Psoas muscle (tissue), 8 donors: ENCODE measurements around the gene TTBK1. TPM values are rescaled to one million over a fixed set of nuclear protein-coding genes. Genes with fewer than 3 reads are reported as not detected.
"Not testable (repeated sequence)": the region's sequence is repeated elsewhere in the genome, so short reads cannot be mapped to it uniquely, and the experiment has no call there.

ENCODE experiments used
- ATAC-seq, 4 donors: fragments of 200-7000 bp; cut with Tn5 transposase; one replicate each; pipeline ENCODE4 v1.9.1; 2020; ENCODE audit warnings: moderate library complexity in 3 of 4, mild to moderate bottlenecking in 2 of 4
- DNase-seq, 2 donors: peaks; one replicate each; pipeline ENCODE4 v3.0.0-alpha.2; 2020
- H3K27ac ChIP-seq: fragments of 200-600 bp; one replicate; pipeline ENCODE4 v1.8.0; 2022
- H3K27me3 ChIP-seq, 3 donors: fragments of 200-600 bp in 1 of 3; one replicate each; pipeline versions ENCODE4 v1.6.1 to v1.8.0; 2013 to 2022; ENCODE audit warnings: low read length in 2 of 3, mild to moderate bottlenecking in 2 of 3, moderate library complexity in 1 of 3; ENCODE audit not compliant: insufficient read depth in 3 of 3
- H3K36me3 ChIP-seq, 2 donors: fragments of 200-600 bp in 1 of 2; one replicate each; pipeline versions ENCODE4 v1.6.1 to v1.8.0; 2013 to 2022; ENCODE audit warnings: low read depth in 1 of 2, mild to moderate bottlenecking in 1 of 2, moderate library complexity in 1 of 2; ENCODE audit not compliant: insufficient read depth in 1 of 2
- H3K4me1 ChIP-seq: fragments of 200-600 bp; one replicate; pipeline ENCODE4 v1.8.0; 2022
- H3K4me3 ChIP-seq: fragments of 200-600 bp; one replicate; pipeline ENCODE4 v1.8.0; 2022; ENCODE audit warnings: mild to moderate bottlenecking
- H3K9me3 ChIP-seq: fragments of 200-600 bp; one replicate; pipeline ENCODE4 v1.8.0; 2022
- WGBS, 3 donors: extraction: QIAGEN DNeasy Blood & Tissue Kit; methylation state at CpG; one replicate each; pipeline versions ENCODE4 v1.1.6 to v1.1.7; 2013; 5-methylcytosine and 5-hydroxymethylcytosine counted together
- intact Hi-C, 2 donors: fragments of 100-400 bp; cut with DNase I; formaldehyde crosslinking; loops; one replicate each; pipeline versions ENCODE4 v1.11.0 to v1.14.2; 2022
- polyA plus RNA-seq, 3 donors: library from polyadenylated mRNA; stranded (reverse); fragments of 200-250 nt; gene quantifications; one replicate each; pipeline ENCODE4 v1.2.3, GENCODE V29; 2013
- total RNA-seq, 4 donors: library from RNA; stranded (reverse); fragmentation: NEBNext Ultra II Directional in 2 of 4; extraction: Animal tissue kit (Norgen Biotek cat#: 25700) in 2 of 4; gene quantifications; one replicate each; pipeline versions ENCODE4 v1.2.1 to v1.2.4, GENCODE V29; 2021 to 2023
- TF ChIP-seq, protein P1 (sequence below): fragments of 200-600 bp; IDR thresholded peaks from one replicate; pipeline ENCODE4 v1.8.0; 2022; ENCODE audit warnings: antibody characterized with exemption
- donor health status: healthy with polysubstance abuse.
- donor health status: DM: no; HTN: no; CAD: no; lungs with moderate emphysema.
- donor health status: Bipolar disorder and iron deficiency.
- donor health status: healthy.
- donor health status: DM: yes; HTN: yes; CAD: no.
- donor health status: DM: no; HTN: no; CAD: no.
- donor health status: DM: no; HTN: no; CAD: no.
- donor health status: DM: yes; HTN: yes; CAD: no.

TTBK1 gene
- total and polyA plus RNA-seq, 7 donors: 0.01 to 0.03 TPM; not detected in 5

DNA sequence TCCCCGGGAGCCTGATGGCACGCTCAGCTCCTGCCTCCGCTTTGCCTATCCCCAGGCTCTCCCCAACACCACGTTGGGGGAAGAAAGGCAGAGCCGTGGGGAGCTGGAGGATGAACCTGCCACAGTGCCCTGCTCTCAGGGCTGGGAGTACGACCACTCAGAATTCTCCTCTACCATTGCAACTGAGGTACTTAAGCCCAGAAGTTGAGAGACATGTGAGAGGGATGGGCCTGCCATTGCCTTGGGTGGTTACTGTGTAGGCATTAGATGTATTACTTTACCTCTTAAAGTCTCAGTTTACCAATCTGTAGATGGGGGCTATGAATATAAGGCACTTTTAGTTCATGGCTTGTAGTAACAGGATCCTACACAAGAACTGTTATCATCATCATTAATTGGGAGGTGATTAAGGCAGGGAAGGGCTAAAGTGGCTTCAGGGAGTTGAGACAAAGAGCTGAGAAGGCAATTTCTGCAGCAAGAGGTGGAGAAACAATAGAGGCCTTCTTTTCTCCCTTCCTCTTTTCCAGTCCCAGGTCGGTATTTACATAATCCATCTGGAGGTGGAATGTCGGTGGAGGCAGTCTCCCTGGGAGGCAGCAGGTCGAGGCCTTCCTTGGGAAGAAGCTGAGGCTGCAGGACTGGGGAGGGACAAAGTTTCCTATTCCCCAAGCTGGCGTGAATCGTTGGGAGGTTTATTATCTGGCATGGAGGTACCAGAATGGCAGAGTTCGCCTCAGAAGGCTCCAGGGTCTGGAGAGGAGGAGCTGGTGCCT is 55.5 kb downstream of the TTBK1 start:
- no peaks in the 10 kb centered on the region for H3K36me3 ChIP-seq
- peaks cover 0 to 28% (median 3%) of the 10 kb centered on the region in 3 donors for H3K27me3 ChIP-seq
- H3K9me3 ChIP-seq: no peaks in the 10 kb centered on the region
- WGBS, 3 donors: 60 to 65% (median 63%) methylated on average over 12 of the region's 12 CpGs
- no peak overlapping the region for H3K27ac ChIP-seq
- no peaks in the 10 kb centered on the region for H3K4me1 ChIP-seq
- intact Hi-C loops: no loop called here
- TF ChIP-seq, protein P1, sequence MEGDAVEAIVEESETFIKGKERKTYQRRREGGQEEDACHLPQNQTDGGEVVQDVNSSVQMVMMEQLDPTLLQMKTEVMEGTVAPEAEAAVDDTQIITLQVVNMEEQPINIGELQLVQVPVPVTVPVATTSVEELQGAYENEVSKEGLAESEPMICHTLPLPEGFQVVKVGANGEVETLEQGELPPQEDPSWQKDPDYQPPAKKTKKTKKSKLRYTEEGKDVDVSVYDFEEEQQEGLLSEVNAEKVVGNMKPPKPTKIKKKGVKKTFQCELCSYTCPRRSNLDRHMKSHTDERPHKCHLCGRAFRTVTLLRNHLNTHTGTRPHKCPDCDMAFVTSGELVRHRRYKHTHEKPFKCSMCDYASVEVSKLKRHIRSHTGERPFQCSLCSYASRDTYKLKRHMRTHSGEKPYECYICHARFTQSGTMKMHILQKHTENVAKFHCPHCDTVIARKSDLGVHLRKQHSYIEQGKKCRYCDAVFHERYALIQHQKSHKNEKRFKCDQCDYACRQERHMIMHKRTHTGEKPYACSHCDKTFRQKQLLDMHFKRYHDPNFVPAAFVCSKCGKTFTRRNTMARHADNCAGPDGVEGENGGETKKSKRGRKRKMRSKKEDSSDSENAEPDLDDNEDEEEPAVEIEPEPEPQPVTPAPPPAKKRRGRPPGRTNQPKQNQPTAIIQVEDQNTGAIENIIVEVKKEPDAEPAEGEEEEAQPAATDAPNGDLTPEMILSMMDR: no peak
- DNase-seq: no peak
- no peak for ATAC-seq
- H3K4me3 ChIP-seq: no peak overlapping the region

DNA sequence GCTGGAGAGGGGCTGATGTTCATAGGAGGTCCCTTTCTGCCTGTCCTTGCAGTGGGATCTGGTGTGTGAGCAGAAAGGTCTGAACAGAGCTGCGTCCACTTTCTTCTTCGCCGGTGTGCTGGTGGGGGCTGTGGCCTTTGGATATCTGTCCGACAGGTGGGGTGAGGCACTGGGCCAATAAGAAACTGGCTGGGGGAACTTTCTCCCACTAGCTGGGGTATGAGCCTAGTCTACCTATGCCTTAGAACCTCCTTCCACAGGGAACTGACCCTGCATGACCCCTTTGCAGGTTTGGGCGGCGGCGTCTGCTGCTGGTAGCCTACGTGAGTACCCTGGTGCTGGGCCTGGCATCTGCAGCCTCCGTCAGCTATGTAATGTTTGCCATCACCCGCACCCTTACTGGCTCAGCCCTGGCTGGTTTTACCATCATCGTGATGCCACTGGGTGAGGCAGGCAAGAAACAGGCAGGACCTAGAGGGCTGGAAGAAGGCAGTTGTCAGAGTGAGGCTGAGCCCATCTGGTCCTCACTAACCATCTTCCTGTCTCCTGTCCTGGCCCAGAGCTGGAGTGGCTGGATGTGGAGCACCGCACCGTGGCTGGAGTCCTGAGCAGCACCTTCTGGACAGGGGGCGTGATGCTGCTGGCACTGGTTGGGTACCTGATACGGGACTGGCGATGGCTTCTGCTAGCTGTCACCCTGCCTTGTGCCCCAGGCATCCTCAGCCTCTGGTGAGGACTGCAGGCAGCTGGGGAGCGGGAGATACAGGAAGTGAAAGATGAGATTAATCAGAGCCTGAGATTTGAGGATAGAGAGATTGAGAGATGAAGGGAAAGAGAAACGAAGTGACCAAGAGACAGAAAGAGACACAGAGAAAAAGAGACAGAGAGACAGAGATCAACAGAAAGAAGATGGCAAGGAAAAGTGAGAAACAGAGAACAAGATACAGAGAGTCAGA is 56.3 kb downstream of the TTBK1 start:
- peaks cover 0 to 29% (median 3%) of the 10 kb centered on the region in 3 donors for H3K27me3 ChIP-seq
- H3K4me1 ChIP-seq: no peaks in the 10 kb centered on the region
- no peak for ATAC-seq
- intact Hi-C loops: no loop called here
- DNase-seq: no peak
- H3K9me3 ChIP-seq: no peaks in the 10 kb centered on the region
- no peaks in the 10 kb centered on the region for H3K36me3 ChIP-seq
- H3K27ac ChIP-seq: no peak overlapping the region
- no peak overlapping the region for H3K4me3 ChIP-seq
- WGBS, 3 donors: 71 to 74% (median 72%) methylated on average over 18 of the region's 18 CpGs
- TF ChIP-seq, protein P1: no peak

DNA sequence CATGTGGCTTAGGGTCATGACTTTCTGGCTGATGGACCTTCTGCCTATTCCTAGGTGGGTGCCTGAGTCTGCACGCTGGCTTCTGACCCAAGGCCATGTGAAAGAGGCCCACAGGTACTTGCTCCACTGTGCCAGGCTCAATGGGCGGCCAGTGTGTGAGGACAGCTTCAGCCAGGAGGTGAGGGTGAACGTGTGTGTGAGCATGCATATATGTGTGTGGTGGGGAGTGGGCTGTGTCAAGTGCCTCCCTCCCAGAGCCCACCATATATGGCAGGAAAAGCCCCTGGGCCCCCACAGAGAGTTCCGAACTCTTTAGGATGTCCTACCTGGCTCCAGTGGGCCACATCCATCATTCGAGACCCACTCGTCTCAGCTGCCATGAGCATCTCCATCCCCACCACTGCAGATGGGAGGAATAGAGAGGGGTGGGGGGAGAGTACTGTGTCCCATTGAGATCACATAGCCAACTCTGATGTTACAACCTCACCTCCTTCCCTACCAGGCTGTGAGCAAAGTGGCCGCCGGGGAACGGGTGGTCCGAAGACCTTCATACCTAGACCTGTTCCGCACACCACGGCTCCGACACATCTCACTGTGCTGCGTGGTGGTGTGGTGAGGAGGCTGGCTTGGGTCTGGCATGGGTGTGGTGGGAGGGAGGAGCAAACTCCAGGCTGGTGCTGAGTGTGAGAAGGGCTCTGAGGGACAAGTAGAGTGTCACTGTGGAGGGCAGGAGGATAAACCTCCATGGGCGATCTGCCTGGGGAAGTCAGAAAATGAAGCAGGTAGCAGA is 58.0 kb downstream of the TTBK1 start:
- H3K27ac ChIP-seq: no peak overlapping the region
- no peaks in the 10 kb centered on the region for H3K9me3 ChIP-seq
- peaks cover 0 to 29% (median 3%) of the 10 kb centered on the region in 3 donors for H3K27me3 ChIP-seq
- TF ChIP-seq, protein P1: no peak
- H3K4me3 ChIP-seq: no peak overlapping the region
- intact Hi-C loops: no loop called here
- no peaks in the 10 kb centered on the region for H3K4me1 ChIP-seq
- ATAC-seq (no peak), DNase-seq (no peak)
- H3K36me3 ChIP-seq: no peaks in the 10 kb centered on the region
- 82 to 85% (median 82%) methylated on average over 15 of the region's 15 CpGs for WGBS, 3 donors

DNA sequence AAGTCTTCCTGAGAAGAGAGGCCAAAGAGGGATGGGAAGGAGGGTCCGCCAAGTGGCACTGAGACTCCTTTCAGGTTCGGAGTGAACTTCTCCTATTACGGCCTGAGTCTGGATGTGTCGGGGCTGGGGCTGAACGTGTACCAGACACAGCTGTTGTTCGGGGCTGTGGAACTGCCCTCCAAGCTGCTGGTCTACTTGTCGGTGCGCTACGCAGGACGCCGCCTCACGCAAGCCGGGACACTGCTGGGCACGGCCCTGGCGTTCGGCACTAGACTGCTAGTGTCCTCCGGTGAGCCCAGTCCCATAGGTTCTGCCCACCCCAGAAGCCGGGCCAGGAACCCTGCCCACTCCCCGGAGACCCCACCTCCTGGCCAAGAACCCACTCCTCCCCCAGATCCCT is 58.8 kb downstream of the TTBK1 start:
- DNase-seq: no peak
- H3K36me3 ChIP-seq: no peaks in the 10 kb centered on the region
- 57 to 69% (median 57%) methylated on average over 19 of the region's 19 CpGs for WGBS, 3 donors
- H3K9me3 ChIP-seq: no peaks in the 10 kb centered on the region
- intact Hi-C loops: no loop called here
- TF ChIP-seq, protein P1: no peak
- H3K27me3 ChIP-seq: peaks cover 0 to 37% (median 3%) of the 10 kb centered on the region in 3 donors
- no peak overlapping the region for H3K27ac ChIP-seq
- H3K4me1 ChIP-seq: no peaks in the 10 kb centered on the region
- H3K4me3 ChIP-seq: no peak overlapping the region
- no peak for ATAC-seq

DNA sequence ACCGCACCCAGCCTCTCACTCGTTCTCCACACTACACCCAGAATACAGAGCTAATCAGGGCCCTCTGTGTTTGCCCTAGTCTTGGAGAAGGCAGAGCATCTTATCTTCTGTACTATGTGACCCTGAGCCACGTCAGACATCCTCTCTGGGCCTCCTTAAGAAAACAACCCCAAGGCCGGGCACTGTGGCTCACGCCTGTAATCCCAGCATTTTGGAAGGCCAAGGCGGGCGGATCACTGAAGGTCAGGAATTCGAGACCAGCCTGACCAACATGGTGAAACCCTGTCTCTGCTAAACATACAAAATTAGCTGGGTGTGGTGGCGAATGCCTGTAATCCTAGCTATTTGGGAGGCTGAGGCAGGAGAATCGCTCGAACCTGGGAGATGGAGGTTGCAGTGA is 59.7 kb downstream of the TTBK1 start:
- 84 to 88% (median 84%) methylated on average over 11 of the region's 11 CpGs for WGBS, 3 donors
- intact Hi-C loops, DNase-seq, H3K9me3 ChIP-seq, H3K36me3 ChIP-seq, H3K4me1 ChIP-seq, H3K4me3 ChIP-seq, H3K27ac ChIP-seq, ATAC-seq: not testable (repeated sequence)
- H3K27me3 ChIP-seq: peaks cover 0 to 46% (median 3%) of the 10 kb centered on the region in 3 donors
